KBM-7 (cell line): ENCODE results near the gene HS6ST2.

Experiments
- DNase-seq: peaks from one replicate; pipeline ENCODE4 v3.0.0-alpha.2; 2015
- in situ Hi-C: fragments of 300-500 bp; cut with MboI; formaldehyde crosslinking; loops from 2 replicates; pipeline ENCODE4 v1.14.3; 2020; ENCODE audit warnings: low sequenced_read_pairs, low pct_unique_long_range_greater_than_20kb, mixed read lengths

The HS6ST2 gene

DNA sequence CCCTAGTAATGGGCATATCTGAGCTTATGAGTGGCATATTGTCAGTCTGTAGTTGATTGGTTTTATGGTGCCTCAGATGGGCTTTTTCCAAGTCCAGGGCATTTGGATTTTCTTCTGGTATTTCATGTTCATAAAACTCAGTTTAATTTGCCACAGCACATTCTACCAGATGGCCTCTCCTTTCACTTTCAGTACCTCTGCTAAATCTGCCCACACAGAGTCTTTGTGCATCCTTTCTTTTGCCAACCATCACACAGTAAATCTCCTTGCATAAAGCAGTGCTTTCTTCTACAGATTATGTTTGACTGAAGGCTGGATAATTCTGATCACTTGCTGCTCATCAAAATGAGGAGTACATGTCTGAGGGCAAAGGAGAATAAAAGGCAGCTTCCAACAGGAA is 98.2 kb downstream of the HS6ST2 start:
- in situ Hi-C loops = no loop called here
- DNase-seq = no peak

DNA sequence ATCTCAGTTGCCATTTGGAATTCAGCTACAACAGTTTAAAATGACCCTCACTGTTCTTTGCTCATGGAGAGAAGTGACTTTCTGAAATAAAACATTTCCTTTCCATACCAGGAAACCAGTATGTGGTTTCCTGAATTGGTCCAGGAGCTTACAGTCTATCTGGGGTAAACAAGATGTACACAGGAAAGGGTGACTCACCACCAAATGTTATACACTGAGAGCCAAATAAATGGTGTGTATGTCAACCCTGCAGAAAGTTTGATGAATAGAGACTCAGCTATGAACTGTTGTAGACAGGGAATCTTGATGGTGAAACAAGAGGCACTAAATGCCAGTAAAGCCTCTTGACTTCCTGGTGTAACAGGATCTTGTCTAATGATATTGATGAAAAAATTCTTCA is 100.4 kb downstream of the HS6ST2 start:
- DNase-seq = no peak
- in situ Hi-C loops = no loop called here

DNA sequence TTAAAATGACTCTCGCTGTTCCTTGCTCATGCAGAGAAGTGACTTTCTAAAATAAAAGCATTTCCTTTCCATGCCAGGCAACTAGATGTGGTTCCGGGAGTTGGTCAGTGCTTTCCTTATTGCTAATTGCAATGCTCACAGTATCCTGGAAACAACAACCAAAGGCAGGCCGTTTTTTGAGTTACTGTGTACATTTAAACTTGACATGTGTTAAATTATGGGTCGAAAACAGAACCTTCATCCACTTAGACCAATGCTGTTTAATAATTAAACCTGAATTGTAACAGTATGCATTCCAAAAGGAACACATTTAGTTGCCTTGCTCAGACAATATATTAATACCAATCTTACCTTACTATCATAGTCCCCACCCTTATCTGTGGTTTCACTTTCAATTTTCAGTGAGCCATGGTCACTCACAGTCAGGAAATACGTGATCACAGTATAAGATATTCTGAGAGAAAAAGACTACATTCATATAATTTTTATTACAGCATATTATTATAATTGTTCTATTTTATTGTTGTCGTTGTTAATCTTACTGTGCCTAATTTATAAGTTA is 102.6 kb downstream of the HS6ST2 start:
- no peak for DNase-seq
- in situ Hi-C loops = no loop called here

DNA sequence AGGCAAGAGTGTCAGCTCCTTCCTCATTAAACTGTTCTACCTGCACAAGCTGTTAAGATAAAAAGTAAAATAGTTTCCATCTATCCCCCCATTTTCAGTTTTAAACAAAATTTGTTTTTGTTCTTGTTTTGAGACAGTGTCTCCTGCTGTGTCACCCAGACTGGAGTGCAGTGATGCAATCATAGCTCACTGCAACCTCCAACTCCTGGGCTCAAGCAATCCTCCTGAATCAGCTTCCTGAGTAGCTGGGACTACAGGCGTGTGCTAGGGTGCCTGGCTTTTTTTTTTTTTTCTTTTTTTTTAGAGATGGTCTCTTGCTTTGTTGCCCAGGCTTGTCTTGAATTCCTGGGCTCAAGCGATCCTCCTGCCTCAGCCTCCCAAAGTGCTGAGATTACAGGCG is 105.4 kb downstream of the HS6ST2 start:
- in situ Hi-C loops = no loop called here

DNA sequence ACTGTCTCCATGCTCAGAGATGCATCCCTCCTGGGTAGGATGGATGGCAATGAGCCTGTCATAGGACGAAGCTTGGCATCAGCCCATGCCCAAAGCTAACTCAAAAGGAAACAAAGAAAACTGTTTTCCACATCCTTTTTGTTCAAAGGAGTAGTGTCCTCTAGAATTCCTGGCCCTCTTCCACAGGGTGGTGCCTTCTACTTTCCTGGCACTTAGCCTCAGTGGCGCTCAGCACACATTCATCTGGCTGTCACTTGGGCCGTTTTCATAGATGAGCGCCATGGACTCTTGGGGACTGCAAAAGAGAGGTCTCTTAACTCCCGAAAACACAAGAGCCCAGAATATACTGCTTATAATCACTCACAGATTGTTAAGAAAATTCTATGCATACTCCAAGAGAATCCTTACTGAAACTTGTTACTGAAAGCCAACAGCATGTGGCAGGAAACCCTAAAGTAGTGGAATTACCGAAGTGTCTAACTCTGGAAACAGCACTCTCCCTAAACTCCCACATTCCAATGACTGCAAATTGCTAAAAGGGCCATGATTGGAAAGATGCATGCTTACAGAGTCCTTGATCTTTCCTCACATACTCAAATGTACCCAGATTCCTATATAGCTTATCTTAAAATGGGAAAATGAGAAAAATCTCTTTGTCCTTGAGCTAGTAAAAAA is 110.0 kb downstream of the HS6ST2 start:
- DNase-seq = no peak
- in situ Hi-C loops = no loop called here

More for the DNA sequence above, 105.4 kb downstream of the HS6ST2 start:
- DNase-seq = no peak

DNA sequence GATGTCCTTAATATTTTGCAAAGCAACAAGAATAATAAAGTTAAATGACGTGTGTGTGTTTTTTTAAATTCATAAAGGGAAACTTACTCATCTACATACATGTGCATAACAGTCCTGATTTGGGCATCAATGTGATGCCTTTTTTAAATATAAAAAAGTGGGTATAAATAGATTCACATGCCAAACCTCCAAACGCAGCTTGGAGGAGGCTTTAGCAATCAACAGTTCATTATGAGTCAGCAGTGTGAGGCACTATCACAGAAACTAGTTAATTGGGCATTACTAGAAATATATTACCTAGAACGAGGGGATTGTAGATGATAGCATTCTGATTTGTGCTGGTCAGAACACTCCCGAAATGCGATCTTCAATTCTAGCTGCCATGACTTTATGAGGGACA is 115.1 kb downstream of the HS6ST2 start:
- DNase-seq = no peak

DNA sequence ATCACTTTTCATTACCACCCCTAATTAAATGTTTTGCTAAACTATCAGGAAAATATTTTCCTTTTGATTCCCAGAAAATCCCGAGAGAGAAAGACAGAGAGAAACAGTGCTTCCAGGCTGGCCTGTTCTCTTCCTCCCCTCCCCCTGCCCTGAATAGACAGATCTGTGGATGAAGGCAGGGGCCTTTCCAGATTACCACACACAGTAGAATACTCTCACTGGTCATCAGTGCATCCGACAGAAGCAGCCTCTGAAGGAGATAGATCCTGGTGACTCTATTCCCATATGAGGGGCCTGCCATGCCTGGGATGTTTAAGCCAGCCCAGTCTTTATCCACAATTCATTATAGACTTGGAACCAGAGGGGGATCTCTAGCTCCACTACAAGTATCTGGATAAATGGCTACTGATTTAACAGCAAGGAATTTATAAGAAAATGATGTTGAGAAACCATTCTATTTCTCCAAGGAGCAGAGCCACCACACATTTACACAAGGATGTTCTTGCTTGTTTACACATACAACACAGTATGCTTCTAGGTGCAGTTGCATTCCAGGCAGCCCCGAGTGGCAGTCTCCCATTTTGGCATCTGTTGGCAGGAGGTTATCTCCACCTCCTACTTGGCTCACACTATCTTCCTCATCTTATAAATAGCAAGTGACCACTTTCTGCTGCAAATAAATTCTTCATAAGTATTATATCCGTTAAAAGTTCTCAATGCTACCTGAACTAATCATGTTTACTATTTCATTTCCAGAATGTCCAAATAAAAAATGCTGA is 115.8 kb downstream of the HS6ST2 start:
- DNase-seq = no peak
- in situ Hi-C loops = no loop called here

More for the DNA sequence above, 115.1 kb downstream of the HS6ST2 start:
- in situ Hi-C loops = no loop called here

DNA sequence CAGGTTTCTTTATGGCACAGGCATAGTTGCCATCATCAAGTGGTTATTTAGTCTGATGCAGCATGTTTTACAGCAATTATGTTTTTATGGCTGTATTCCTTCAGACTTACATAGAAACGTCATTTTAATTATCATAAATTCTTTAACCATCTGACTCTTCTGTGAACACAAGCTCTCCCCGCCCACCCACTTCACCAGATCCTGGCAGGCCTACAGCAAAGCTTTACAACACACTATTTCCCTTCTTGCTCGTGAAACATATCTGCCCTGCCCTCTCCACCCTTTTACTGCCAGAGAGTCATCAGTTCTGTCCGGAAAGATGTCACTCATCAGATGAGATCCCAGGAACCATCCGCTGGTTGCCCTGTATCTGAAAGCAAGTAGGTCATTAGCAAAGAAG is 120.5 kb downstream of the HS6ST2 start:
- no peak for DNase-seq
- in situ Hi-C loops = no loop called here

DNA sequence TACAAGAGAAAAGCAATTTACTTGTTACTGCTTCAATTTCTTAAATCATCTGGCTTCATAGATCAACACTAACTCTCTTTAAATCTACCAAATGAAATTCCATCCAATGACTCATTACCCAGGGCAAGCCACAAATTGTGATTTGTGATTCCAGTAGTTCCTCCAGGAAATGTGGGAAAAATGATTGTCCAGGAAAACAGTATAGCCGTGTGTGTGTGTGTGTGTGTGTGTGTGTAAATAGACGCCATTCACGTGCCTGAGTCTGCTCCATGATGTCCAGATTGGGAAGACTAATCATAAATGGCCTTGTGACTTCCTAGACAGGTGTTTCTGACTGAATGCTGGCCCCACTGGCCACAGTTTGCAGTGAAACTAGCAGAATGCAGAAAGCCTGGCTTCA is 121.3 kb downstream of the HS6ST2 start:
- in situ Hi-C loops = no loop called here
- DNase-seq = no peak

DNA sequence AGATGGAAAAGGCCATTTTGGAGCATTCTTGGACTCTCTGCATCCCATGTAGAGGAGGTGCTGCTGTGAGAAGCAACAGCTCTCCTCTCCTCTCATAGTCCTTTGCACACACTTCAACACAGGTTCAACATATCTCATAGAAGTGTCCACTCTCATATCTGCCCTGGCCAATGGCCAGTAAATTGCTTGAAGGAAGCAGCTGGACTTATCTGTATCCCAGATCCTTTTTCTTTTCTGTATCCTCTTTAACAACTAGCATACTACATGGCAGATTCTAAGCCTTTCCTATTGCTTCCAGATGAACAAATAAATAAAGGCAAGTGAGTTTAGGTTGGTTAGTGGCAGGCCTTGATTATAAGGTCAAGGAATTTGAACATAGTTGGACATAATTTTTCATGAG is 122.0 kb downstream of the HS6ST2 start:
- in situ Hi-C loops = no loop called here
- DNase-seq = no peak

DNA sequence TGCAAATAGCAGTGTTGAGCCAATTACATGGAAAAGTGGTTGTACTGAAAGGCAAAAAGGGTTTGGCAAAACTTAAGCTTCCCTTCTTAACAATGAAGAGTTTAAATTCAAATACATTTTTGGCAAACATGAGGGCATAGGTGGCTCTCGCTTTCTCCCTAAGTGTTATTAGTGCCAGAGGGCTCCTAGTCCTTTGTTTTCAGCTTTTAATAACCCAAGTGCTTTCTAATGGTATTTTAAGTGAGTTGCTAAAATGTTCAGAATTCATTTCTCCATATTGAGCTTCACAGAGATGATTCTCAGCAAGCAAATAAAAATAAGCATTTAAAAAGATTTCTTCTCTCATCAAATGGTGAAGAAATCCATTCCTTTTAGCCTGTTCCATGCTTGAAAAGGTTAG is 123.7 kb downstream of the HS6ST2 start:
- DNase-seq = no peak
- in situ Hi-C loops = no loop called here

DNA sequence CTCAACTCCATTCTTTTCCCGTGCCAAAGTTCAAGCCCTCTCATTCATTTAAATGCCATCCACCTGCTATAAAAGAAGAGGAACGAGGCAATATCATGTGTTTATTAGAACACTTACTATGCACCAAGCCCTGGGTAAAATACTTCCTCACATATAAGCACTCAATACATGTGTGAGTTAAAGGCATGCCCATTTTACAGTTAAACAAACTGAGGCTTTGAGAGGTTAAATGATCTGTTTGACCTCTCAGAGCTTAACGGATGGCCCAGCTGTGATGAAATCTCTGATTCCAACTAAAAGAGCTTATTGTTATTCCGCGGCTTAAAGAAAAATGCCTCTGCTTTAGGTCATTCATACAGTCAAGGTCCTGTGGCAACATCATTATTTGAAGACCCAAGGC is 124.3 kb downstream of the HS6ST2 start:
- DNase-seq = no peak

DNA sequence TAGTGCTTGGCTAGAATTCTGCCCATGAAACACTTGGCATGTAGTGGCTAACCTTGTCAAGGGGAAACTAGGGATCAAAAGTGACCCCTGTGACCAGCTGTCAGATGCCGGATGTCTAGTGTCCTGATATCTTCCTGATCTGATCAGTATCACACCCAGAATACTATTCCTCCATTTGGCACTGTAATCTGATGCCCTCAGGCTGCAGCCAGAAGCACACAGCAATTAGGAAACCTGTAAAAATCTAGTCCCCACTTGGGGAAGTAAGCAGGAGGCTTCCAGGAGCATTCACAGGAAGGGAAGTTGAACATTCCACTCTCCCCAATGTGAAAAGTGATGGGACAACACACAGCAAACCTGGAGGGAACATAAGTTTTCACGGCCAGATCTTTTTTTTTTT is 125.1 kb downstream of the HS6ST2 start:
- in situ Hi-C loops = no loop called here
- no peak for DNase-seq

More for the DNA sequence above, 124.3 kb downstream of the HS6ST2 start:
- in situ Hi-C loops = no loop called here

DNA sequence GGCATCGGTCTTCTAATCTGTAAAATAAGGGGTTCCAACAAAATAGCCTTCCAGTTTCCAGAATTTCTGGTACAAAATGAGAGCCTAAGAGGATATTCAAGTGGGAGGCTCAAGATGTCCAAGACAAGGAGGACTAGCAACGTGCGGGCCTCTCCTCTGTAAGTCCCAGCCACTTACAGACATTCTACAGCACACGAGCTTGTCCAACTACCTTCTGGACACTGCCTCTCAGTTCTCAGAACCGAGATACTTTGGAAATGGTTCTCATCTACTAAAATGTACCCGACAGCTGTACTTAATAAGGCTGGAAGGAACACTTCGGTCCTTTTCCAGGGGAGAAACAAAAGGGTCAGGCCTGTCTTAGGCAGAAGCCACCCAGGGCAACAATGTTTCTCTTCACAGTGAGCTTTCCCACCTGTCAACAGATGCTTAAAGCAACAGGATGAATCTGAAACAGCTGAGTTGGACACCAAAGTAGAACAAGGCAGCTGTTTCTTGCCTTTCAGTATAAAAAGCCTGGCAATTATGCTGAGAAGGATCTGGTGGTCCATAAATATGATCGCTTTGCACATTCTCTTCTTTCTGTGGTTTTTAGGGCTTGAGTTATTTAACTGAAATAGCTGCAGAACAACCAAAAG is 127.0 kb downstream of the HS6ST2 start:
- DNase-seq = no peak
- in situ Hi-C loops = no loop called here

DNA sequence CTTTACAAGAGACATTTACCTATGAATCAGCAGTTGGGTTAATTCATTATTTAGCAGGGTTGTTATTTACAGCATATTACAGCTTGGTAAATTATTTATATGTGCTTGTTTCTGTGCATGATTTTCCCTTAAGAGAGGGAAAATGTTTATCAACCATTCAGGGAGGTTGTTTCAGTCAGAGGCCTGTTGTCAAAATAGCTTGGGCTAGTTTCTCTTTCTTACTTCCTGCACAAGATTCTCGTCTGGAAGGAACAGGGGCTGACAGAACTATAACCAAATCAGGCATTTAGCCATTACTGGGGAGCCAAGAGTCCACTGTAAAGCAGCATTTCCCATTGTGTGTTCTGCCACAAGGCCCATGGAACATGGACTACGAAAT is 135.8 kb downstream of the HS6ST2 start:
- no peak for DNase-seq

DNA sequence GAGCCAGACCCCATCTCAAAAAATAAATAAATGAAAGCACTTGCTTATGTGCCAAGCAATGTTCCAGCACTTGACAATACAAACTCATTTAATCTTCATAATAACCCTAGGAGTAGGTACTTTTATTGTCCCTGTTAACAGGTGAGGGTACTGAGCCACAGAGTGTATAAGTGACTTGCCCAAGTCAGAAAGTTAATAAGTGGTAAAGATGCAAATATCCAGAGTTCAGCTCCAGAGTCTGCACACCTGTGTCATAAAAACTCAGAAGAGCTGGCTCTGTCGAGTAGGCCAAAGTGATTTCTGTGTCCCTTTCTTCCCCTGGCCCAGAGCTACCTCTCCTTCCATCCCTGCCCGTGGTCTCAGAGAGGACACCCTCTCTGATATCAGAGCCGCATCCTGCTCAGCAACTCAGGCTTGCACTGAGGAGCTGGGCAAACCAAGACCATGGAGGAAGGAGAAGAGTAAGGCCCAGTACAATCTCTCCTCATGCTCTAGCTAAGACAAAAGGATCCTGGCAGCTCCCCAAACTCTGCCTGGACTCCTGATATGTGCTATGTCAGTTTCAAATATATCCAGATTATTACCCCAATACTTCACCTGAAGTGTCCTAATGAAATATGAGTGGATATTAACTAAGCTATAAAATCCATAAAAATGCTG is 136.3 kb downstream of the HS6ST2 start:
- no peak for DNase-seq
- in situ Hi-C loops = no loop called here

More for the DNA sequence above, 135.8 kb downstream of the HS6ST2 start:
- in situ Hi-C loops = no loop called here

DNA sequence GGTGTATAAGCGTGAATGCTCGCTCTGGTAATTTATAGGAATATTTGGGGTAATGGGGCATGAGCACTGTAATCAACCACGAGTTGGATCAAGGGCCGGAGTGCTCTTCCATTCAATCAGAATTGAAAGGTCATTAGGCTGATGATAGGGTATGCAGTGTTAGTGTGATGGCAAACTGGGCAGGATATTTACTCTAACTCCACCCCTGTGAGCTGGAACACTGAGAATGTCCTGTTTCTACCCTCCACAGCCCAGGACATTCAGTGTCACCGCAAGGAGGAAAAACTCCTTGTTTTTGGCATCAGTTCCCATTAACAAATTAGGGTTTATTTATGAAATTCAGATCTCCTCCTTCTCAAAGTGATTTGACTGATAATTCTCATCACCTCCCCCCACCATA is 137.8 kb downstream of the HS6ST2 start:
- in situ Hi-C loops = no loop called here
- DNase-seq = no peak

DNA sequence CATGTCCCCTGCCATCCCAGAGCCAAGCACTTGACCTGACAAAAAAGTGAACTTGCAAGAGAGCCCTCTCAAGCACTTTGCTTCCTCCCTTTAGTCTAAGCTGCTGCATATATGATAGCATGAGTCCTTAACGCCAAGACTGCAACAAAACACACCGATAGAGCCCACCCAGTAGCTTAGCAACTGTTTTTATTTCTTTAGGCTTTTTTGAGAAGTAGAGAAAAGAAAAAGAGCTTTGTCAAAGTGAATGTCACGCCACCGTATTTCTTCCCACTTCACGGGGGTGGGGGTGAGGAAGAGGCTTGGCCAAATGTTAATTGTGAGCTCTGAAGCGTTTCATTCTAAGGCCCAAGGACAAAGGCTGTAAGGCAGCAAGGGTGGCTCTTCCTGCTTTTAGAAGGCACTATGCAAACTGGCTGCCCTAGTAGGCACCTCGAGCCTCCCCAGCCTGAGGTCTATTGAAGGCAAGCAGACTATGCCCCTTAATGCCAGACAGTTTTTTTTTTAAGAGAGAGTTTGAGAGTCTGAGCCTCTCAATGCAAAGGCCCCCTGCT is 138.6 kb downstream of the HS6ST2 start:
- no peak for DNase-seq
- in situ Hi-C loops = no loop called here

DNA sequence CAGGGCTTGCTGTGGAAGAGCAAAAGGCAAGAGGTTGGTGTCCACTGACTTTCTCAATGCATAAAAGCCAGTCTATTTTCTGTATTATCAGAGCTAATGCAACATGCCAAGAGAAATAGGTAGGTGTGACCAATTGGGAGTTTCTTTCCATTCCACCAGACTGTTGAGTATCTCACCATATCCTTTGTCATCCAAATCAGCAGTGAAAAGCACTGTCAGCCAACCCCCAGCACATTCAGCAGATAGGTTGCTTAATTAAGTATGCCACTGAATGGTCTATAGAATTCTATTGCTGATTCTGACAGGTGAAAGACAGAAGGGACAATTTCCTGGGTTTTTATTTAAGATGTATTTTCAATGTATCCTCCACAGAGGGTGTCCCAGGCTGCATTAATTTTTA is 139.8 kb downstream of the HS6ST2 start:
- no peak for DNase-seq
- in situ Hi-C loops = no loop called here
